ENCODE measurements around the gene RPTOR.

The RPTOR gene

GRCh38 chr17:80737106-80738019, 192.7 kb downstream of the RPTOR start:
- TF ChIP-seq ZNF580 (tag by site-specific recombination; IDR thresholded peaks at IDR 0.05) (no peak), ZFP41 (tag by site-specific recombination; IDR thresholded peaks at IDR 0.05; ENCODE audit: borderline replicate concordance) (no peak), ZNF140 (tag by site-specific recombination; IDR thresholded peaks at IDR 0.05) (no peak), ZNF366 (tag by site-specific recombination; conservative IDR thresholded peaks at IDR 0.05) (no peak), ZSCAN18 (tag by site-specific recombination; IDR thresholded peaks at IDR 0.05) (no peak), ZSCAN16 (tag by site-specific recombination; IDR thresholded peaks at IDR 0.05) (no peak), BCL11A (tag by site-specific recombination; IDR thresholded peaks at IDR 0.05; ENCODE audit: low read depth) (no peak), SCRT1 (tag by site-specific recombination; IDR thresholded peaks at IDR 0.05; ENCODE audit: borderline replicate concordance) (no peak), SCRT2 (tag by site-specific recombination; IDR thresholded peaks at IDR 0.05) (no peak), ZNF148 (tag by site-specific recombination; IDR thresholded peaks at IDR 0.05; ENCODE audit: borderline replicate concordance) (no peak), ZNF626 (tag by site-specific recombination; IDR thresholded peaks at IDR 0.05) (no peak), KLF9 (tag by site-specific recombination; IDR thresholded peaks at IDR 0.05; ENCODE audit: low read depth) (no peak), ZNF184 (tag by site-specific recombination; IDR thresholded peaks at IDR 0.05) (no peak), GFI1B (tag by site-specific recombination; IDR thresholded peaks at IDR 0.05) (no peak), ZNF292 (tag by site-specific recombination; IDR thresholded peaks at IDR 0.05; ENCODE audit: borderline replicate concordance, low read depth) (no peak), ZSCAN23 (tag by site-specific recombination; IDR thresholded peaks at IDR 0.05) (no peak)
- ChIA-PET POLR2A (no interaction called here), CTCF (interaction anchor here (0.5 to 1.2 kb wide), 3 partner anchors 28 to 258 kb away, joined by 3 read pairs; no protein-coding TSS in a partner anchor)
- Histone ChIP-seq H3K4me3 (ENCODE audit: low read depth, low read length) (no peak overlapping the region), H3K4me1 (ENCODE audit: control insufficient read depth, insufficient read depth, low read length) (peaks cover 4% of the 10 kb centered on the region; the same call in 1 of the 2 replicates), H3K36me3 (ENCODE audit: control insufficient read depth in 2 of 2, insufficient read depth in 1 of 2, low read length in 2 of 2) (peaks cover 8 to 10% of the 10 kb centered on the region in 2 experiments; a peak in 2 of 3 replicates), H3K27ac (ENCODE audit: extremely low read depth, low read depth, low read length) (no peak overlapping the region), H3K9me3 (ENCODE audit: control insufficient read depth, insufficient read depth, low read depth, low read length) (no peaks in the 10 kb centered on the region; the same call in none of the 2 replicates)

GRCh38 chr17:80738020-80738808, 193.6 kb downstream of the RPTOR start:
- no peaks in the 10 kb centered on the region for H3K4me1 ChIP-seq (ENCODE audit: control insufficient read depth, insufficient read depth, low read length)
- no peak overlapping the region for H3K4me3 ChIP-seq (ENCODE audit: low read depth, low read length)
- H3K27ac ChIP-seq (ENCODE audit: extremely low read depth, low read depth, low read length): no peak overlapping the region
- H3K36me3 ChIP-seq (ENCODE audit: control insufficient read depth in 2 of 2, insufficient read depth in 1 of 2, low read length in 2 of 2): peaks cover 5 to 16% of the 10 kb centered on the region in 2 experiments; a peak in 2 of 3 replicates
- CTCF ChIA-PET: interaction anchor here (0.9 kb wide), 1 partner anchor 161 kb away, joined by 3 read pairs; no protein-coding TSS in a partner anchor
- POLR2A ChIA-PET: no interaction called here
- H3K9me3 ChIP-seq (ENCODE audit: control insufficient read depth, insufficient read depth, low read depth, low read length): no peaks in the 10 kb centered on the region; the same call in none of the 2 replicates
- no peak for TF ChIP-seq GLI2 (tag by site-specific recombination; IDR thresholded peaks at IDR 0.05; ENCODE audit: borderline replicate concordance, low read depth)
- no peak for TF ChIP-seq ATF2 (tag by site-specific recombination; IDR thresholded peaks at IDR 0.05; ENCODE audit: low read depth)
- no peak for TF ChIP-seq ZNF23 (tag by site-specific recombination; IDR thresholded peaks at IDR 0.05; ENCODE audit: borderline replicate concordance)
- no peak for TF ChIP-seq MYNN (tag by site-specific recombination; IDR thresholded peaks at IDR 0.05; ENCODE audit: borderline replicate concordance)
- no peak for TF ChIP-seq INSM2 (tag by site-specific recombination; IDR thresholded peaks at IDR 0.05)
- TF ChIP-seq ZNF366 (tag by site-specific recombination; conservative IDR thresholded peaks at IDR 0.05): no peak
- TF ChIP-seq ZNF404 (tag by site-specific recombination; IDR thresholded peaks at IDR 0.05): no peak
